SK-N-SH (cell line): Measurements from ENCODE around the gene PCNX4. TPM values are rescaled to one million over a fixed set of nuclear protein-coding genes. Genes with fewer than 3 reads are reported as not detected.

Source experiments
- CTCF ChIA-PET: fragments of 300-600, 350-600 bp; formaldehyde crosslinking; extraction: SDS; loops from one replicate; lab custom pipeline; 2021; lab: Yijun Ruan, JAX
- POLR2A ChIA-PET: fragments of 350-600 bp; sonication (Branson Sonifier 250); formaldehyde crosslinking; extraction: SDS; loops from one replicate; lab custom pipeline; 2020; ENCODE audit warnings: antibody characterized with exemption, inconsistent platforms; lab: Yijun Ruan, JAX
- DNase-seq: peaks from one replicate; pipeline ENCODE4 v3.0.0; 2012
- H2AFZ ChIP-seq: fragments of 200-600 bp; sonication (generic); 2 replicates; pipeline ENCODE4 v1.8.1; 2016; ENCODE audit warnings: antibody characterized with exemption, mild to moderate bottlenecking, low read depth
- H3F3A ChIP-seq: fragments of 200-600 bp; sonication (generic); replicated peaks from 2 replicates; pipeline ENCODE3; 2016; ENCODE audit warnings: antibody characterized with exemption, mild to moderate bottlenecking; ENCODE audit not compliant: insufficient read depth
- H3K27ac ChIP-seq, 2 experiments: fragments of 200-500 bp in 1 of 2; fragments of 200-600 bp in 1 of 2; sonication (Bioruptor generic) in 1 of 2; sonication (generic), shearing (Covaris generic) in 1 of 2; 2 replicates each; pipeline versions ENCODE4 v1.5.1 to v1.6.1; 2014 to 2016; ENCODE audit warnings: low read depth in 2 of 2, inconsistent platforms in 1 of 2, low read length in 1 of 2, mild to moderate bottlenecking in 1 of 2, mixed read lengths in 1 of 2
- H3K27me3 ChIP-seq: fragments of 200-600 bp; sonication (generic), shearing (Covaris generic); 2 replicates; pipeline ENCODE4 v1.6.1; 2016; ENCODE audit warnings: mixed run types; ENCODE audit not compliant: insufficient read depth
- H3K36me3 ChIP-seq, 2 experiments: fragments of 200-500 bp in 1 of 2; fragments of 200-600 bp in 1 of 2; sonication (Bioruptor generic) in 1 of 2; sonication (generic) in 1 of 2; replicated peaks in 1 of 2; 2 replicates each; pipeline versions ENCODE3 to v1.5.1; 2014 to 2016; ENCODE audit warnings: low read length in 1 of 2, mild to moderate bottlenecking in 1 of 2; ENCODE audit not compliant: insufficient read depth in 2 of 2, control insufficient read depth in 1 of 2
- H3K4me1 ChIP-seq, 2 experiments: fragments of 200-500 bp in 1 of 2; fragments of 200-600 bp in 1 of 2; sonication (Bioruptor generic) in 1 of 2; sonication (generic), shearing (Covaris generic) in 1 of 2; 2 replicates each; pipeline versions ENCODE4 v1.5.1 to v1.6.1; 2014 to 2016; ENCODE audit warnings: low read depth in 1 of 2, low read length in 1 of 2, mixed run types in 1 of 2; ENCODE audit not compliant: insufficient read depth in 2 of 2, control insufficient read depth in 1 of 2
- H3K4me2 ChIP-seq: fragments of 200-600 bp; sonication (generic), shearing (Covaris generic); 2 replicates; pipeline ENCODE4 v1.6.1; 2017; ENCODE audit warnings: mixed run types
- H3K4me3 ChIP-seq, 2 experiments: fragments of 200-500 bp in 1 of 2; fragments of 200-600 bp in 1 of 2; sonication (Bioruptor generic) in 1 of 2; sonication (generic), shearing (Covaris generic) in 1 of 2; 2 replicates each; pipeline versions ENCODE4 v1.5.1 to v1.8.1; 2014 to 2016; ENCODE audit warnings: low read depth in 2 of 2, inconsistent platforms in 1 of 2, low read length in 1 of 2, mild to moderate bottlenecking in 1 of 2, mixed read lengths in 1 of 2, moderate library complexity in 1 of 2
- H3K79me2 ChIP-seq: fragments of 200-600 bp; sonication (generic); 2 replicates; pipeline ENCODE4 v1.8.1; 2017; ENCODE audit warnings: mild to moderate bottlenecking; ENCODE audit not compliant: insufficient read depth
- H3K9ac ChIP-seq: fragments of 200-600 bp; sonication (generic); 2 replicates; pipeline ENCODE4 v1.6.1; 2017; ENCODE audit warnings: mixed run types
- H3K9me2 ChIP-seq: fragments of 200-600 bp; sonication (generic); 2 replicates; pipeline ENCODE4 v1.6.1; 2017; ENCODE audit warnings: mixed run types
- H3K9me3 ChIP-seq: fragments of 200-600 bp; sonication (generic); 2 replicates; pipeline ENCODE4 v1.6.1; 2017; ENCODE audit warnings: mixed run types, mild to moderate bottlenecking, moderate library complexity
- H4K20me1 ChIP-seq: fragments of 200-600 bp; sonication (generic); 2 replicates; pipeline ENCODE4 v1.6.1; 2017; ENCODE audit warnings: mild to moderate bottlenecking, mixed run types; ENCODE audit not compliant: insufficient read depth
- CTCF ChIP-seq: fragments of 200-600 bp; sonication (generic); IDR thresholded peaks from 2 replicates; pipeline ENCODE4 v1.6.1; 2017; ENCODE audit warnings: antibody characterized with exemption, mild to moderate bottlenecking, moderate library complexity
- ELF1 ChIP-seq: IDR thresholded peaks from 2 replicates; pipeline ENCODE4 v1.4.0; 2012
- EP300 ChIP-seq, 2 experiments: IDR thresholded peaks; 2 replicates each; pipeline versions ENCODE4 v1.4.0 to v1.6.1; 2012; ENCODE audit warnings: borderline replicate concordance in 1 of 2, low read depth in 1 of 2, low read length in 1 of 2
- FOSL2 ChIP-seq: IDR thresholded peaks from 2 replicates; pipeline ENCODE4 v1.4.0; 2012; ENCODE audit warnings: low read depth, mild to moderate bottlenecking, moderate library complexity, borderline replicate concordance
- FOXJ3 ChIP-seq: sonication (generic); formaldehyde crosslinking; IDR thresholded peaks from 2 replicates; pipeline ENCODE4 v1.5.1; 2020; ENCODE audit warnings: mild to moderate bottlenecking, missing genetic modification reagents
- FOXM1 ChIP-seq: IDR thresholded peaks from 2 replicates; pipeline ENCODE4 v1.4.0; 2012; ENCODE audit warnings: low read depth, mild to moderate bottlenecking
- GATA2 ChIP-seq: sonication (generic); formaldehyde crosslinking; IDR thresholded peaks from 2 replicates; pipeline ENCODE4 v1.5.0; 2020; ENCODE audit warnings: mild to moderate bottlenecking, missing genetic modification reagents
- MAX ChIP-seq: IDR thresholded peaks from 2 replicates; pipeline ENCODE4 v1.4.0; 2012; ENCODE audit warnings: low read depth
- MEF2A ChIP-seq: IDR thresholded peaks from 2 replicates; pipeline ENCODE4 v1.4.0; 2012; ENCODE audit warnings: low read depth, borderline replicate concordance
- MXI1 ChIP-seq: IDR thresholded peaks from 2 replicates; pipeline ENCODE4 v1.6.1; 2012; ENCODE audit warnings: mild to moderate bottlenecking, low read depth, low read length, improper control_type of control experiment
- NFIC ChIP-seq: IDR thresholded peaks from 2 replicates; pipeline ENCODE4 v1.4.0; 2012; ENCODE audit warnings: borderline replicate concordance
- NRF1 ChIP-seq: IDR thresholded peaks from 2 replicates; pipeline ENCODE4 v1.6.1; 2012; ENCODE audit warnings: low read depth, mild to moderate bottlenecking, low read length
- POLR2AphosphoS5 ChIP-seq: IDR thresholded peaks from 2 replicates; pipeline ENCODE4 v1.6.1; 2012; ENCODE audit warnings: low read depth, low read length
- RAD21 ChIP-seq: IDR thresholded peaks from 2 replicates; pipeline ENCODE4 v1.6.1; 2012; ENCODE audit warnings: mild to moderate bottlenecking, low read length
- REST ChIP-seq: IDR thresholded peaks from 2 replicates; pipeline ENCODE4 v1.6.1; 2012; ENCODE audit warnings: mild to moderate bottlenecking, low read depth, low read length, moderate library complexity
- RXRA ChIP-seq: IDR thresholded peaks from 2 replicates; pipeline ENCODE4 v1.4.0; 2012; ENCODE audit warnings: low read depth, mild to moderate bottlenecking, borderline replicate concordance
- SIN3A ChIP-seq: IDR thresholded peaks from 2 replicates; pipeline ENCODE4 v1.6.1; 2012; ENCODE audit warnings: low read depth, mild to moderate bottlenecking, low read length, moderate library complexity, borderline replicate concordance
- SMC3 ChIP-seq: IDR thresholded peaks from 2 replicates; pipeline ENCODE4 v1.6.1; 2012; ENCODE audit warnings: low read depth, low read length, improper control_type of control experiment
- TAF1 ChIP-seq: IDR thresholded peaks from 2 replicates; pipeline ENCODE4 v1.6.1; 2012; ENCODE audit warnings: low read depth, mild to moderate bottlenecking, low read length, moderate library complexity, borderline replicate concordance
- USF1 ChIP-seq: IDR thresholded peaks from 2 replicates; pipeline ENCODE4 v1.4.0; 2012; ENCODE audit warnings: low read depth, borderline replicate concordance
- ZBTB33 ChIP-seq: IDR thresholded peaks from 2 replicates; pipeline ENCODE4 v1.4.0; 2012; ENCODE audit warnings: low read depth, borderline replicate concordance
- WGBS: methylation state at CpG from one replicate; pipeline ENCODE4 v1.1.6; 2017; ENCODE audit warnings: low lambda C conversion rate; 5-methylcytosine and 5-hydroxymethylcytosine counted together
- polyA plus RNA-seq, 3 experiments: library from polyadenylated mRNA; depleted of rRNA; stranded (reverse); fragments of >200 nt; gene quantifications; 2 replicates each; pipeline ENCODE4 v1.2.3, GENCODE V29; 2012

Gene PCNX4
- 21.1 and 26.3 TPM in 2 replicates for polyA plus RNA-seq (2012; rRNA removed)
- 35.5 and 43.3 TPM in 2 replicates for polyA plus RNA-seq (2012; cell fraction: cytosol; rRNA removed)
- 32.2 and 42.3 TPM in 2 replicates for polyA plus RNA-seq (2012; cell fraction: nucleus; rRNA removed)

- H3K36me3 ChIP-seq, result peaks cover 0 to 2% of the 10 kb centered on the region in 2 experiments
- 1% methylated on average over 51 of the region's 88 CpGs for WGBS
- H3K4me1 ChIP-seq, result peaks cover 4 to 26% of the 10 kb centered on the region in 2 experiments; a peak in 3 of 4 replicates
- H3F3A ChIP-seq, result peaks cover 10% of the 10 kb centered on the region
- H3K4me2 ChIP-seq, result peak within 1 kb of the TSS; percentile 75
- H3K9ac ChIP-seq, result peak within 1 kb of the TSS; percentile 93
- no peaks in the 10 kb centered on the region for H3K27me3 ChIP-seq
- ChIA-PET CTCF (interaction anchor here (2.3 kb wide), 1 partner anchor 93 kb away, joined by 8 read pairs; no protein-coding TSS in a partner anchor), POLR2A (interaction anchor here (0.6 to 1.8 kb wide), 4 partner anchors 69 to 91 kb away, joined by 3 to 16 read pairs (median 4); partner anchors contain the start of gene DHRS7)
- H4K20me1 ChIP-seq, result no peaks in the 10 kb centered on the region
- H3K9me3 ChIP-seq, result no peaks in the 10 kb centered on the region
- peak; percentile 90 for DNase-seq
- H3K4me3 ChIP-seq, result peak within 1 kb of the TSS; percentile 68 to 94
- peak within 1 kb of the TSS; percentile 97 for H2AFZ ChIP-seq
- no peaks in the 10 kb centered on the region for H3K9me2 ChIP-seq
- peak within 1 kb of the TSS; percentile 99 for H3K27ac ChIP-seq
- H3K79me2 ChIP-seq, result peaks cover 45% of the 10 kb centered on the region
- TF ChIP-seq REST (0 out of 2 replicates have a peak, but pooled peaks have one; percentile 35), CTCF (no peak), FOXM1 (no peak), POLR2AphosphoS5 (peak; percentile 98), NRF1 (peak; percentile 63), MAX (peak; percentile 95), RAD21 (no peak), FOSL2 (no peak; the same call in 1 of the 2 replicates), MEF2A (no peak), ELF1 (no peak), SMC3 (no peak), NFIC (peak; percentile 32; the same call in 1 of the 2 replicates), FOXJ3 (CRISPR knock-in tag) (0 out of 2 replicates have a peak, but pooled peaks have one; percentile 64), EP300 (IDR thresholded peaks at IDR 0.05; ENCODE audit: borderline replicate concordance in 1 of 2, low read depth in 1 of 2, low read length in 1 of 2) (peak in 1 of 2 experiments; percentile 37; a peak in 1 of 4 replicates), TAF1 (peak; percentile 87), MXI1 (peak; percentile 95), SIN3A (peak; percentile 74), USF1 (peak; percentile 31; the same call in 1 of the 2 replicates), RXRA (no peak), ZBTB33 (no peak), GATA2 (CRISPR knock-in tag) (no peak)
Observed at GRCh38 chr14:60091550-60092525, at the start of gene PCNX4. TSS of gene PCNX4 (plus strand) at chr14:60091923. CDS start at chr14:60107639, 15,716 bp downstream.
